Measurements from ENCODE around the gene TXNDC16. TPM values are rescaled to one million over a fixed set of nuclear protein-coding genes. Genes with fewer than 3 reads are reported as not detected.
A peak's percentile ranks its signal among the peaks of the same experiment; 100 is the strongest.

Gene TXNDC16
- total and polyA plus RNA-seq, 5 donors from 2014 or later, result 4.3 to 19.5 (median 5.1) TPM

GRCh38 chr14:52551696-52552062 lies 626 bp downstream of the TXNDC16 start:
- no peaks in the 10 kb centered on the region for H3K36me3 ChIP-seq (ENCODE audit: control insufficient read depth, insufficient read depth, low read length)
- peak overlapping the region; percentile 87 to 99 (median 96) for H3K4me3 Mint-ChIP-seq
- peak overlapping the region; percentile 83 to 97 (median 97) for H3K27ac Mint-ChIP-seq
- peaks cover 11% of the 10 kb centered on the region for H3K27me3 ChIP-seq (ENCODE audit: control insufficient read depth, insufficient read depth, low read length)
- H3K9me3 Mint-ChIP-seq, result no peaks in the 10 kb centered on the region
- DNase-seq, result no peak
- H3K27me3 Mint-ChIP-seq, result peaks cover 21% of the 10 kb centered on the region
- peaks cover 32% of the 10 kb centered on the region for H3K4me1 ChIP-seq (ENCODE audit: control insufficient read depth, insufficient read depth, low read length, poor library complexity, severe bottlenecking)
- H3K27ac ChIP-seq (ENCODE audit: insufficient read depth, low read length, poor library complexity, severe bottlenecking), result peak overlapping the region; percentile 89
- H3K4me3 ChIP-seq (ENCODE audit: low read depth, low read length), result peak overlapping the region; percentile 98
- H3K4me1 Mint-ChIP-seq, result peaks cover 22 to 47% (median 28%) of the 10 kb centered on the region in 4 donors
- peaks cover 3% of the 10 kb centered on the region for H3K36me3 Mint-ChIP-seq
- no peak for ATAC-seq (ENCODE audit: low read depth in 2 of 2)
- no peaks in the 10 kb centered on the region for H3K9me3 ChIP-seq (ENCODE audit: control insufficient read depth in 2 of 2, low read length in 2 of 2)

GRCh38 chr14:52551205-52551604 lies 1.1 kb downstream of the TXNDC16 start:
- ATAC-seq (ENCODE audit: low read depth in 2 of 2), result no peak
- Histone ChIP-seq H3K36me3 (ENCODE audit: control insufficient read depth, insufficient read depth, low read length) (no peaks in the 10 kb centered on the region), H3K27ac (ENCODE audit: insufficient read depth, low read length, poor library complexity, severe bottlenecking) (peak overlapping the region; percentile 89), H3K4me1 (ENCODE audit: control insufficient read depth, insufficient read depth, low read length, poor library complexity, severe bottlenecking) (peaks cover 32% of the 10 kb centered on the region), H3K4me3 (ENCODE audit: low read depth, low read length) (peak overlapping the region; percentile 98), H3K9me3 (ENCODE audit: control insufficient read depth in 2 of 2, low read length in 2 of 2) (no peaks in the 10 kb centered on the region), H3K27me3 (ENCODE audit: control insufficient read depth, insufficient read depth, low read length) (peaks cover 7% of the 10 kb centered on the region)
- peaks cover 27 to 50% (median 31%) of the 10 kb centered on the region in 4 donors for H3K4me1 Mint-ChIP-seq
- H3K36me3 Mint-ChIP-seq, result peaks cover 3% of the 10 kb centered on the region
- H3K9me3 Mint-ChIP-seq, result no peaks in the 10 kb centered on the region
- H3K27ac Mint-ChIP-seq, result peak overlapping the region in 2 of 3 donors; percentile 83 to 97
- peak overlapping the region; percentile 87 to 99 (median 96) for H3K4me3 Mint-ChIP-seq
- DNase-seq, result no peak
- H3K27me3 Mint-ChIP-seq, result peaks cover 16% of the 10 kb centered on the region

GRCh38 chr14:52550661-52551060 lies 1.6 kb downstream of the TXNDC16 start:
- H3K4me1 Mint-ChIP-seq, result peaks cover 32 to 55% (median 36%) of the 10 kb centered on the region in 4 donors
- no peaks in the 10 kb centered on the region for H3K36me3 ChIP-seq (ENCODE audit: control insufficient read depth, insufficient read depth, low read length)
- DNase-seq, result peak in 1 of 3 donors; percentile 54

GRCh38 chr14:52547526-52547925 lies 4.8 kb downstream of the TXNDC16 start:
- H3K4me3 Mint-ChIP-seq, result peak overlapping the region in 1 of 4 donors; percentile 63
- peaks cover 39 to 55% (median 41%) of the 10 kb centered on the region in 4 donors for H3K4me1 Mint-ChIP-seq
- no peaks in the 10 kb centered on the region for H3K9me3 Mint-ChIP-seq
- no peak for ATAC-seq (ENCODE audit: low read depth in 2 of 2)
- H3K27me3 ChIP-seq (ENCODE audit: control insufficient read depth, insufficient read depth, low read length), result no peaks in the 10 kb centered on the region
- peak overlapping the region in 2 of 3 donors; percentile 17 for H3K27ac Mint-ChIP-seq
- H3K9me3 ChIP-seq (ENCODE audit: control insufficient read depth in 2 of 2, low read length in 2 of 2), result no peaks in the 10 kb centered on the region
- no peaks in the 10 kb centered on the region for H3K27me3 Mint-ChIP-seq
- H3K36me3 Mint-ChIP-seq, result peaks cover 13% of the 10 kb centered on the region
- no peak overlapping the region for H3K27ac ChIP-seq (ENCODE audit: insufficient read depth, low read length, poor library complexity, severe bottlenecking)
- no peak for DNase-seq
- H3K36me3 ChIP-seq (ENCODE audit: control insufficient read depth, insufficient read depth, low read length), result no peaks in the 10 kb centered on the region
- H3K4me3 ChIP-seq (ENCODE audit: low read depth, low read length), result no peak overlapping the region
- peaks cover 20% of the 10 kb centered on the region for H3K4me1 ChIP-seq (ENCODE audit: control insufficient read depth, insufficient read depth, low read length, poor library complexity, severe bottlenecking)

More at GRCh38 chr14:52550661-52551060, 1.6 kb downstream of the TXNDC16 start:
- H3K36me3 Mint-ChIP-seq, result peaks cover 4% of the 10 kb centered on the region
- no peak for ATAC-seq (ENCODE audit: low read depth in 2 of 2)
- H3K4me3 Mint-ChIP-seq, result peak overlapping the region; percentile 72 to 96 (median 91)
- no peaks in the 10 kb centered on the region for H3K9me3 Mint-ChIP-seq
- H3K27ac ChIP-seq (ENCODE audit: insufficient read depth, low read length, poor library complexity, severe bottlenecking), result no peak overlapping the region
- H3K4me1 ChIP-seq (ENCODE audit: control insufficient read depth, insufficient read depth, low read length, poor library complexity, severe bottlenecking), result peaks cover 32% of the 10 kb centered on the region
- peaks cover 11% of the 10 kb centered on the region for H3K27me3 Mint-ChIP-seq
- H3K27me3 ChIP-seq (ENCODE audit: control insufficient read depth, insufficient read depth, low read length), result peaks cover 7% of the 10 kb centered on the region
- H3K27ac Mint-ChIP-seq, result peak overlapping the region in 2 of 3 donors; percentile 83 to 97
- H3K4me3 ChIP-seq (ENCODE audit: low read depth, low read length), result peak overlapping the region; percentile 98
- H3K9me3 ChIP-seq (ENCODE audit: control insufficient read depth in 2 of 2, low read length in 2 of 2), result no peaks in the 10 kb centered on the region

GRCh38 chr14:52547027-52547426 lies 5.3 kb downstream of the TXNDC16 start:
- Mint-ChIP-seq H3K4me3 (peak overlapping the region in 2 of 4 donors; percentile 3 to 63), H3K27me3 (no peaks in the 10 kb centered on the region), H3K4me1 (peaks cover 39 to 55% (median 41%) of the 10 kb centered on the region in 4 donors), H3K9me3 (no peaks in the 10 kb centered on the region), H3K27ac (no peak overlapping the region), H3K36me3 (peaks cover 13% of the 10 kb centered on the region)
- no peak overlapping the region for H3K27ac ChIP-seq (ENCODE audit: insufficient read depth, low read length, poor library complexity, severe bottlenecking)
- H3K4me1 ChIP-seq (ENCODE audit: control insufficient read depth, insufficient read depth, low read length, poor library complexity, severe bottlenecking), result peaks cover 20% of the 10 kb centered on the region
- DNase-seq (no peak), ATAC-seq (ENCODE audit: low read depth in 2 of 2) (no peak)
- H3K4me3 ChIP-seq (ENCODE audit: low read depth, low read length), result no peak overlapping the region
- H3K27me3 ChIP-seq (ENCODE audit: control insufficient read depth, insufficient read depth, low read length), result no peaks in the 10 kb centered on the region
- H3K36me3 ChIP-seq (ENCODE audit: control insufficient read depth, insufficient read depth, low read length), result peaks cover 1% of the 10 kb centered on the region
- no peaks in the 10 kb centered on the region for H3K9me3 ChIP-seq (ENCODE audit: control insufficient read depth in 2 of 2, low read length in 2 of 2)

- Histone ChIP-seq H3K36me3 (ENCODE audit: control insufficient read depth, insufficient read depth, low read length) (peaks cover 7% of the 10 kb centered on the region), H3K4me1 (ENCODE audit: control insufficient read depth, insufficient read depth, low read length, poor library complexity, severe bottlenecking) (peaks cover 14% of the 10 kb centered on the region), H3K9me3 (ENCODE audit: control insufficient read depth in 2 of 2, low read length in 2 of 2) (no peaks in the 10 kb centered on the region), H3K4me3 (ENCODE audit: low read depth, low read length) (no peak overlapping the region), H3K27me3 (ENCODE audit: control insufficient read depth, insufficient read depth, low read length) (no peaks in the 10 kb centered on the region), H3K27ac (ENCODE audit: insufficient read depth, low read length, poor library complexity, severe bottlenecking) (no peak overlapping the region)
- ATAC-seq (ENCODE audit: low read depth in 2 of 2), result no peak
- Mint-ChIP-seq H3K27me3 (no peaks in the 10 kb centered on the region), H3K27ac (peak overlapping the region in 2 of 3 donors; percentile 39 to 81), H3K4me3 (peak overlapping the region in 1 of 4 donors; percentile 59), H3K36me3 (peaks cover 13% of the 10 kb centered on the region), H3K9me3 (no peaks in the 10 kb centered on the region), H3K4me1 (peaks cover 34 to 48% (median 36%) of the 10 kb centered on the region in 4 donors)
- no peak for DNase-seq
These were observed 6.0 kb downstream of the TXNDC16 start for GRCh38 chr14:52546318-52546670.

- ATAC-seq (ENCODE audit: low read depth in 2 of 2) (no peak), DNase-seq (no peak)
- H3K27ac ChIP-seq (ENCODE audit: insufficient read depth, low read length, poor library complexity, severe bottlenecking), result no peak overlapping the region
- Mint-ChIP-seq H3K4me1 (peaks cover 30 to 43% (median 32%) of the 10 kb centered on the region in 4 donors), H3K27ac (peak overlapping the region in 2 of 3 donors; percentile 21 to 81), H3K36me3 (peaks cover 13% of the 10 kb centered on the region), H3K27me3 (no peaks in the 10 kb centered on the region), H3K9me3 (no peaks in the 10 kb centered on the region), H3K4me3 (peak overlapping the region in 1 of 4 donors; percentile 59)
- peaks cover 9% of the 10 kb centered on the region for H3K36me3 ChIP-seq (ENCODE audit: control insufficient read depth, insufficient read depth, low read length)
- H3K9me3 ChIP-seq (ENCODE audit: control insufficient read depth in 2 of 2, low read length in 2 of 2), result no peaks in the 10 kb centered on the region
- peaks cover 8% of the 10 kb centered on the region for H3K4me1 ChIP-seq (ENCODE audit: control insufficient read depth, insufficient read depth, low read length, poor library complexity, severe bottlenecking)
- no peak overlapping the region for H3K4me3 ChIP-seq (ENCODE audit: low read depth, low read length)
- no peaks in the 10 kb centered on the region for H3K27me3 ChIP-seq (ENCODE audit: control insufficient read depth, insufficient read depth, low read length)
These were observed 6.6 kb downstream of the TXNDC16 start for GRCh38 chr14:52545584-52546317.

Measured in CD4-positive, CD25-positive, alpha-beta regulatory T cell (primary cell).